ENCODE results near the gene HOXC9.
A peak's percentile ranks its signal among the peaks of the same experiment; 100 is the strongest.

Gene HOXC9

GRCh38 chr12:54022960-54023884, 23.3 kb downstream of the HOXC9 start:
- H3K4me3 ChIP-seq (ENCODE audit: low read depth, low read length) = no peak overlapping the region
- H3K36me3 ChIP-seq (ENCODE audit: control insufficient read depth in 2 of 2, insufficient read depth in 1 of 2, low read length in 2 of 2) = no peaks in the 10 kb centered on the region
- H3K4me1 ChIP-seq (ENCODE audit: control insufficient read depth, insufficient read depth, low read length) = peaks cover 76% of the 10 kb centered on the region
- no peak for TF ChIP-seq OSR2 (tag by site-specific recombination; IDR thresholded peaks at IDR 0.05)
- 0 out of 2 replicates have a peak, but pooled peaks have one; percentile 65 for TF ChIP-seq ZNF10 (tag by site-specific recombination; IDR thresholded peaks at IDR 0.05)
- TF ChIP-seq KLF9 (tag by site-specific recombination; IDR thresholded peaks at IDR 0.05; ENCODE audit: low read depth) = no peak
- no peak for TF ChIP-seq ZNF837 (tag by site-specific recombination; IDR thresholded peaks at IDR 0.05)
- peak; percentile 37; the same call in 1 of the 2 replicates for TF ChIP-seq IKZF3 (tag by site-specific recombination; IDR thresholded peaks at IDR 0.05)
- TF ChIP-seq ZNF664 (tag by site-specific recombination; IDR thresholded peaks at IDR 0.05) = no peak
- TF ChIP-seq ZNF341 (tag by site-specific recombination; IDR thresholded peaks at IDR 0.05; ENCODE audit: low read depth) = 0 out of 2 replicates have a peak, but pooled peaks have one; percentile 27
- TF ChIP-seq PRDM1 (tag by site-specific recombination; IDR thresholded peaks at IDR 0.05) = peak; percentile 93
- TF ChIP-seq ZNF2 (tag by site-specific recombination; IDR thresholded peaks at IDR 0.05) = no peak
- TF ChIP-seq ZNF366 (tag by site-specific recombination; conservative IDR thresholded peaks at IDR 0.05) = peak; percentile 28; the same call in 1 of the 2 replicates
- TF ChIP-seq ZNF174 (tag by site-specific recombination; IDR thresholded peaks at IDR 0.05) = no peak
- ChIA-PET POLR2A (no interaction called here), CTCF (interaction anchor here (0.9 to 2.4 kb wide), 10 partner anchors 9 to 197 kb away, joined by 3 to 11 read pairs (median 5); partner anchors contain the start of gene HOXC10)
- H3K27ac ChIP-seq (ENCODE audit: extremely low read depth, low read depth, low read length) = no peak overlapping the region; the same call in 1 of the 2 replicates
- H3K9me3 ChIP-seq (ENCODE audit: control insufficient read depth, insufficient read depth, low read depth, low read length) = no peaks in the 10 kb centered on the region

GRCh38 chr12:54024127-54024526, 24.2 kb downstream of the HOXC9 start:
- no peaks in the 10 kb centered on the region for H3K9me3 ChIP-seq (ENCODE audit: control insufficient read depth, insufficient read depth, low read depth, low read length)
- peaks cover 78% of the 10 kb centered on the region for H3K4me1 ChIP-seq (ENCODE audit: control insufficient read depth, insufficient read depth, low read length)
- no peak overlapping the region; the same call in 1 of the 2 replicates for H3K27ac ChIP-seq (ENCODE audit: extremely low read depth, low read depth, low read length)
- H3K4me3 ChIP-seq (ENCODE audit: low read depth, low read length) = no peak overlapping the region
- TF ChIP-seq RBAK (tag by site-specific recombination; IDR thresholded peaks at IDR 0.05) = no peak
- peak; percentile 78 for TF ChIP-seq ZBTB17 (tag by site-specific recombination; IDR thresholded peaks at IDR 0.05)
- TF ChIP-seq ZNF792 (tag by site-specific recombination; IDR thresholded peaks at IDR 0.05) = no peak
- TF ChIP-seq ZNF600 (tag by site-specific recombination; IDR thresholded peaks at IDR 0.05) = peak; percentile 56; the same call in 1 of the 2 replicates
- TF ChIP-seq ZNF571 (tag by site-specific recombination; IDR thresholded peaks at IDR 0.05) = no peak
- 0 out of 2 replicates have a peak, but pooled peaks have one; percentile 29 for TF ChIP-seq ZNF2 (tag by site-specific recombination; IDR thresholded peaks at IDR 0.05)
- no peaks in the 10 kb centered on the region for H3K36me3 ChIP-seq (ENCODE audit: control insufficient read depth in 2 of 2, insufficient read depth in 1 of 2, low read length in 2 of 2)
- ChIA-PET CTCF (interaction anchor here (0.6 to 2.4 kb wide), 12 partner anchors 8 to 196 kb away, joined by 3 to 10 read pairs (median 4); partner anchors contain the start of genes HOXC10 and HOXC8), POLR2A (no interaction called here)

- TF ChIP-seq EGR2 (tag by site-specific recombination; IDR thresholded peaks at IDR 0.05; ENCODE audit: low read depth) (0 out of 2 replicates have a peak, but pooled peaks have one; percentile 16), ZNF223 (tag by site-specific recombination; IDR thresholded peaks at IDR 0.05) (peak; percentile 68; the same call in 1 of the 2 replicates), ZNF654 (tag by site-specific recombination; IDR thresholded peaks at IDR 0.05; ENCODE audit: low read depth) (no peak)
- ChIA-PET CTCF (interaction anchor here (0.6 to 2.4 kb wide), 12 partner anchors 16 to 196 kb away, joined by 3 to 10 read pairs (median 4); partner anchors contain the start of genes HOXC10 and HOXC8), POLR2A (interaction anchor here (1.1 to 4.5 kb wide), 2 partner anchors 8 to 110 kb away, joined by 3 to 26 read pairs; no protein-coding TSS in a partner anchor)
- Histone ChIP-seq H3K4me3 (ENCODE audit: low read depth, low read length) (no peak overlapping the region), H3K9me3 (ENCODE audit: control insufficient read depth, insufficient read depth, low read depth, low read length) (no peaks in the 10 kb centered on the region), H3K27ac (ENCODE audit: extremely low read depth, low read depth, low read length) (no peak overlapping the region), H3K36me3 (ENCODE audit: control insufficient read depth in 2 of 2, insufficient read depth in 1 of 2, low read length in 2 of 2) (peaks cover under 1 to 4% of the 10 kb centered on the region in 2 experiments; a peak in 2 of 3 replicates), H3K4me1 (ENCODE audit: control insufficient read depth, insufficient read depth, low read length) (peaks cover 76% of the 10 kb centered on the region)
These were observed 24.8 kb downstream of the HOXC9 start for GRCh38 chr12:54024581-54025305.

Measured in HEK293 (cell line).